Upper lobe of left lung (tissue), 4 donors: ENCODE data around the gene TOMT.

Experiments
- EP300 ChIP-seq, 4 donors: sonication (generic); formaldehyde crosslinking; IDR thresholded peaks; one replicate each; pipeline ENCODE4 v1.5.1; 2017; ENCODE audit warnings: antibody characterized with exemption in 4 of 4, control low read depth in 2 of 4
- POLR2A ChIP-seq, 4 donors: fragments of 450-650 bp; IDR thresholded peaks; one replicate each; pipeline ENCODE4 v1.5.1; 2016 to 2017; ENCODE audit warnings: antibody characterized with exemption in 4 of 4, mild to moderate bottlenecking in 2 of 4
- POLR2AphosphoS5 ChIP-seq, 2 donors: sonication (generic); formaldehyde crosslinking; IDR thresholded peaks; one replicate each; pipeline ENCODE4 v1.5.1; 2017; ENCODE audit warnings: antibody characterized with exemption in 2 of 2
- TF ChIP-seq, protein P1 (sequence below), 6 experiments: fragments of 450-650 bp in 4 of 6; fragments of 200-600 bp in 2 of 6; sonication (generic) in 2 of 6; IDR thresholded peaks; one replicate each; pipeline ENCODE4 v1.5.1; 2016 to 2019; ENCODE audit warnings: antibody characterized with exemption in 6 of 6

DNA sequence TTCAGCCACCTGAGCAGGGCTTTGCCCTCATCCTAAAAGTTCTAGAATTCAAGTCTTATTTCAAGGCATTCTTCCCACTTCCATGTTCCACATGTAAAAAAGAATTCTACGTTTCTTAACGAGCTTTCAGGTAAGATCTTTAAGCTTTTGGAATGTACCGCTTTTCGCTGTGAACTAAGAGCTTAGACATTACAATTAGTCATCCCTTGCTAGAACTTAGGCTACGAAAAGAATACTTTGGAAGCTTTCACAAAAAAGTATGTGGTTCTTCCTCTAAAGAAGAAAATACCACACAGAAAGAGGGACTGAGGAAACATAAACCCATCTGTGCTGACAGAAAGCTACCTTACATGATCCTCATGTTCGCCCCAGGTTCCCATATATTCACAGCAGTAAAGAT is 27.2 kb upstream of the TOMT start:
- TF ChIP-seq, protein P1, sequence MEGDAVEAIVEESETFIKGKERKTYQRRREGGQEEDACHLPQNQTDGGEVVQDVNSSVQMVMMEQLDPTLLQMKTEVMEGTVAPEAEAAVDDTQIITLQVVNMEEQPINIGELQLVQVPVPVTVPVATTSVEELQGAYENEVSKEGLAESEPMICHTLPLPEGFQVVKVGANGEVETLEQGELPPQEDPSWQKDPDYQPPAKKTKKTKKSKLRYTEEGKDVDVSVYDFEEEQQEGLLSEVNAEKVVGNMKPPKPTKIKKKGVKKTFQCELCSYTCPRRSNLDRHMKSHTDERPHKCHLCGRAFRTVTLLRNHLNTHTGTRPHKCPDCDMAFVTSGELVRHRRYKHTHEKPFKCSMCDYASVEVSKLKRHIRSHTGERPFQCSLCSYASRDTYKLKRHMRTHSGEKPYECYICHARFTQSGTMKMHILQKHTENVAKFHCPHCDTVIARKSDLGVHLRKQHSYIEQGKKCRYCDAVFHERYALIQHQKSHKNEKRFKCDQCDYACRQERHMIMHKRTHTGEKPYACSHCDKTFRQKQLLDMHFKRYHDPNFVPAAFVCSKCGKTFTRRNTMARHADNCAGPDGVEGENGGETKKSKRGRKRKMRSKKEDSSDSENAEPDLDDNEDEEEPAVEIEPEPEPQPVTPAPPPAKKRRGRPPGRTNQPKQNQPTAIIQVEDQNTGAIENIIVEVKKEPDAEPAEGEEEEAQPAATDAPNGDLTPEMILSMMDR (IDR thresholded peaks at IDR 0.05) = no peak
- TF ChIP-seq POLR2AphosphoS5 (IDR thresholded peaks at IDR 0.05) (no peak), EP300 (IDR thresholded peaks at IDR 0.05) (no peak), POLR2A (IDR thresholded peaks at IDR 0.05) (no peak)
